ENCODE data around the gene FAM241A.

DNA sequence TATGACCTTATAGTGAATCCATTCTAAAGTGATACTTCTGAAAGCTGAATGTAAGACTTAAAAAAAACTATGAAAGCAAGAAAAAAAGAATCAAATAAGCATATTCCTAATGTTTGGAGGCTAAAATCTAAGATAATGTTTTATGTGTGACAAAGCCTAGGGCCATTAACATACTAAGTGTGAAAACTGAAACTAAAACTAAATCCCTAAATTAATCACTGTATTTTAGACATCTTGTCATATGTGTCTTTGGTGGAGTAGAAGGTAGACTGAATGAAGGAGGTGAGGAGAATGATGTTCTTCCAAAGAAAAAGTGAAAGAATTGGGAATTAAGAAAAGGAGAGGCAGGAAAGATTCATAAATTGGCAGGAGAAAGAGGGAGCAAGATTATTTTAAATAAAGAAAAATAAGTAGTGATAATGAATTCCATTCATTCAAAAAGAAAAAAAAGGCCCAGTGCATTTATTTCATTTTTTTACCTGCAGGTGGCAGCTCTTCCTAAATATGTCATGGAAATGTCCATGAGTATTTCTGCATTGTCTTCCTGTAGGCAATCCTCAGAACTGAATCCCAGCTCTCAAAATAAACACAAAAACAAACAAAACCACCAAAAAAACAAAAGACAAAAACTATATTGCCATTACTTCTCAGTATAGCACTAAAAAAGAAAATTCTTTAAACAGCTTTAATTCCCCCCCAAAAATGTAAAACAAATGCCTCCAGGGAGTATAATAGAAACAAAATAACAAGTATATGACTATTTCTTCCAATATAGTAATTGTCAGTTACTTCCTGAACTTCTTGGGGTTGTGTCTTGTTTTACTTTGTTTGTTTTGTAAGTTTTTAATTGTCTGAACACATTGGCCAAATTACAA is 69.4 kb downstream of the FAM241A start:
- TF ChIP-seq POLR2A (IDR thresholded peaks at IDR 0.05) (no peak), CTCF (IDR thresholded peaks at IDR 0.05) (peak in 6 of 7 experiments; percentile 52 to 78 (median 66))

Data from body of pancreas (tissue), 4 donors.